Lower leg skin (tissue), 4 donors: Measurements from ENCODE around the gene FMO1. TPM values are rescaled to one million over a fixed set of nuclear protein-coding genes. Genes with fewer than 3 reads are reported as not detected.

Experiments used
- DNase-seq, 2 donors: peaks; one replicate each; pipeline ENCODE4 v3.0.0-alpha.2; 2019; ENCODE audit warnings: low spot score in 2 of 2
- H3K4me3 ChIP-seq: fragments of 200-600 bp; sonication (generic); 2 replicates; pipeline ENCODE4 v1.5.1; 2017; ENCODE audit warnings: mild to moderate bottlenecking, low read depth; ENCODE audit not compliant: poor library complexity, severe bottlenecking
- CTCF ChIP-seq, 3 donors: fragments of 450-650 bp; IDR thresholded peaks; one replicate each; pipeline ENCODE4 v1.5.1; 2016; ENCODE audit warnings: antibody characterized with exemption in 3 of 3, mild to moderate bottlenecking in 3 of 3, moderate library complexity in 2 of 3
- POLR2A ChIP-seq, 2 donors: fragments of 450-650 bp; IDR thresholded peaks; one replicate each; pipeline ENCODE4 v1.6.1; 2016 to 2017; ENCODE audit warnings: antibody characterized with exemption in 2 of 2, mild to moderate bottlenecking in 1 of 2, moderate library complexity in 1 of 2
- whole genome bisulfite sequencing, 2 donors: methylation state at CpG; one replicate each; pipeline ENCODE4 v1.1.5; 2018; 5-methylcytosine and 5-hydroxymethylcytosine counted together
- intact Hi-C: fragments of 100-400 bp; cut with DNase I; formaldehyde crosslinking; loops from one replicate; pipeline ENCODE4 v1.15.0; 2023; ENCODE audit warnings: low total_unique reads
- total RNA-seq, 4 donors: library from RNA; depleted of rRNA; stranded (reverse); fragments of >200 nt; gene quantifications; one replicate each; pipeline ENCODE4 v1.1.0, GENCODE V29; 2016

FMO1 gene
- total RNA-seq, 4 donors from 2014 or later, result 0.53 to 3.4 (median 2.2) TPM

- WGBS, 2 donors, result 0 to 13% methylated on average over 1 of the region's 1 CpG
- intact Hi-C loops, result loop anchor here (10.0 kb wide), 1 partner anchor 69 kb away; the partner anchor contains the start of gene FMO1
- no peak overlapping the region for H3K4me3 ChIP-seq
- DNase-seq, result no peak
- TF ChIP-seq CTCF (IDR thresholded peaks at IDR 0.05), result no peak
- TF ChIP-seq POLR2A (IDR thresholded peaks at IDR 0.05), result no peak
Observed at GRCh38 chr1:171313319-171313834, 65.1 kb downstream of the FMO1 start.

GRCh38 chr1:171313835-171314320 lies 65.6 kb downstream of the FMO1 start, which contains the start of gene FMO4:
FMO4 (plus strand) TSS chr1:171314183; CDS start chr1:171319826, 5,643 bp downstream.
- TF ChIP-seq CTCF (IDR thresholded peaks at IDR 0.05) (peak in 1 of 3 donors; percentile 49), POLR2A (IDR thresholded peaks at IDR 0.05) (no peak)
- DNase-seq, result peak; percentile 95 to 97
- WGBS, 2 donors, result 0 to 1% methylated on average over 10 of the region's 10 CpGs
- H3K4me3 ChIP-seq, result no peak within 1 kb of the TSS
- intact Hi-C loops, result loop anchor here (10.0 kb wide), 1 partner anchor 69 kb away; the partner anchor contains the start of gene FMO1

- intact Hi-C loops, result no loop called here
- H3K4me3 ChIP-seq, result no peak overlapping the region
- WGBS, 2 donors, result 95 to 97% methylated on average over 7 of the region's 7 CpGs
- DNase-seq, result no peak
- no peak for TF ChIP-seq CTCF (IDR thresholded peaks at IDR 0.05)
- TF ChIP-seq POLR2A (IDR thresholded peaks at IDR 0.05), result no peak
Observed at GRCh38 chr1:171329251-171329650, 81.0 kb downstream of the FMO1 start.

GRCh38 chr1:171334024-171334640 lies 85.8 kb downstream of the FMO1 start:
- no peak overlapping the region for H3K4me3 ChIP-seq
- WGBS, 2 donors, result 62 to 74% methylated on average over 1 of the region's 1 CpG
- DNase-seq, result no peak
- intact Hi-C loops, result no loop called here
- TF ChIP-seq POLR2A (IDR thresholded peaks at IDR 0.05) (no peak), CTCF (IDR thresholded peaks at IDR 0.05) (no peak)

Other genes with a start within 250 kb of the FMO1 start
- 1 to 10 TPM in 3 of 4 donors, under 1 TPM in 1; 0.84 to 3.2 (median 2.1) TPM for gene FMO3, start 157.6 kb upstream of the FMO1 start, total RNA-seq
- gene FMO2, start 63.2 kb upstream of the FMO1 start, total RNA-seq, result 10 to 100 TPM in 1 of 4 donors, 1 to 10 TPM in 3; 2.5 to 11.1 (median 9.8) TPM
- gene FMO4, start 65.7 kb downstream of the FMO1 start, total RNA-seq, result 1 to 10 TPM; 2.3 to 4.7 (median 3.2) TPM
- 10 to 100 TPM; 68.6 to 93.4 (median 83.1) TPM for gene PRRC2C, start 237.0 kb downstream of the FMO1 start, total RNA-seq